SK-N-SH treated with all-trans-retinoic acid at 6 μM for 48 hours (cell line): ENCODE measurements around the gene RAD51C.

Source experiments
- CREB5 ChIP-seq: fragments of 250-450 bp; sonication (Bioruptor Pico); IDR thresholded peaks from 2 replicates; pipeline ENCODE4 v1.5.1; 2020; ENCODE audit warnings: low read depth, mild to moderate bottlenecking, moderate library complexity
- CSDC2 ChIP-seq: fragments of 250-450 bp; sonication (Bioruptor Pico); IDR thresholded peaks from 2 replicates; pipeline ENCODE4 v1.5.0; 2020; ENCODE audit warnings: mild to moderate bottlenecking, moderate library complexity
- OSR1 ChIP-seq: fragments of 250-450 bp; sonication (Bioruptor Pico); IDR thresholded peaks from 2 replicates; pipeline ENCODE4 v1.8.0; 2022; ENCODE audit warnings: moderate library complexity, mild to moderate bottlenecking, inconsistent platforms
- PPARA ChIP-seq: fragments of 250-450 bp; sonication (Bioruptor Pico); IDR thresholded peaks from 2 replicates; pipeline ENCODE4 v1.5.0; 2020; ENCODE audit warnings: mild to moderate bottlenecking, borderline replicate concordance
- RARB ChIP-seq: fragments of 250-450 bp; sonication (Bioruptor Pico); IDR thresholded peaks from 2 replicates; pipeline ENCODE4 v1.8.0; 2021; ENCODE audit warnings: mild to moderate bottlenecking, moderate library complexity
- ZFP3 ChIP-seq: fragments of 250-450 bp; sonication (Bioruptor Pico); IDR thresholded peaks from 2 replicates; pipeline ENCODE4 v1.5.0; 2020; ENCODE audit warnings: mild to moderate bottlenecking, moderate library complexity
- ZFP30 ChIP-seq: fragments of 450-650 bp; formaldehyde crosslinking; IDR thresholded peaks from 2 replicates; pipeline ENCODE4 v1.5.0; 2022; ENCODE audit warnings: mild to moderate bottlenecking, moderate library complexity
- ZNF8 ChIP-seq: fragments of 450-650 bp; formaldehyde crosslinking; IDR thresholded peaks from 2 replicates; pipeline ENCODE4 v1.5.0; 2020; ENCODE audit warnings: mild to moderate bottlenecking, moderate library complexity
- TF ChIP-seq, protein P1 (sequence below): fragments of 250-450 bp; sonication (Bioruptor Pico); IDR thresholded peaks from 2 replicates; pipeline ENCODE4 v1.8.0; 2020; ENCODE audit warnings: mild to moderate bottlenecking, moderate library complexity, borderline replicate concordance

GRCh38 chr17:58688521-58688920 is 3.9 kb upstream of the RAD51C start:
- TF ChIP-seq ZFP3 (CRISPR knock-in tag) (no peak), RARB (CRISPR knock-in tag) (no peak), CSDC2 (CRISPR knock-in tag) (no peak), CREB5 (no peak), PPARA (CRISPR knock-in tag) (no peak), ZNF8 (no peak), OSR1 (no peak), ZFP30 (no peak)
- TF ChIP-seq, protein P1, sequence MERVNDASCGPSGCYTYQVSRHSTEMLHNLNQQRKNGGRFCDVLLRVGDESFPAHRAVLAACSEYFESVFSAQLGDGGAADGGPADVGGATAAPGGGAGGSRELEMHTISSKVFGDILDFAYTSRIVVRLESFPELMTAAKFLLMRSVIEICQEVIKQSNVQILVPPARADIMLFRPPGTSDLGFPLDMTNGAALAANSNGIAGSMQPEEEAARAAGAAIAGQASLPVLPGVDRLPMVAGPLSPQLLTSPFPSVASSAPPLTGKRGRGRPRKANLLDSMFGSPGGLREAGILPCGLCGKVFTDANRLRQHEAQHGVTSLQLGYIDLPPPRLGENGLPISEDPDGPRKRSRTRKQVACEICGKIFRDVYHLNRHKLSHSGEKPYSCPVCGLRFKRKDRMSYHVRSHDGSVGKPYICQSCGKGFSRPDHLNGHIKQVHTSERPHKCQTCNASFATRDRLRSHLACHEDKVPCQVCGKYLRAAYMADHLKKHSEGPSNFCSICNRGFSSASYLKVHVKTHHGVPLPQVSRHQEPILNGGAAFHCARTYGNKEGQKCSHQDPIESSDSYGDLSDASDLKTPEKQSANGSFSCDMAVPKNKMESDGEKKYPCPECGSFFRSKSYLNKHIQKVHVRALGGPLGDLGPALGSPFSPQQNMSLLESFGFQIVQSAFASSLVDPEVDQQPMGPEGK (CRISPR knock-in tag), result no peak
